ENCODE measurements around the gene NEMF. TPM values are rescaled to one million over a fixed set of nuclear protein-coding genes. Genes with fewer than 3 reads are reported as not detected.
A peak's percentile ranks its signal among the peaks of the same experiment; 100 is the strongest.

Gene NEMF
- total RNA-seq, 2 donors from 2014 or later, result 75.1 to 82.6 TPM

DNA sequence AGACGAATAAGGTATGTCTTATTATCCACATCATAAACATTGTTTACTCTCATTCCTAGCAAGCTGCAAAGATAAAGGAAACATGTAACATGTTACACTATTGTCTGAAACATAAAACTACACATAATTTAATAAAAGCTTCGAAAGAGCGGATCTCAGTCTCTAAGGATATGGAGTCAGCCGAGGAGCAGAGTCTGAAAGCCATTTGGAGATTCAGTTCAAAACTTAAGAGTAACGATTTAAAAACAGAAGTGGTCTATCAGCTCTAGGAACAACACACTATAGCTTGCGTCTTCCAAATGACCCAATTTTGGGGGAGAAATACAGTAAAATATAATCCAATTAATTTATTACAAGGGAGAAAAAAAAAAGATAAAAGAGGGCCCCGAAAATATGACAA, 775 bp downstream of the NEMF start:
- H3K27me3 Mint-ChIP-seq (ENCODE audit: insufficient read depth), result no peaks in the 10 kb centered on the region
- H3K27ac Mint-ChIP-seq, result peak overlapping the region; percentile 96
- H3K4me3 Mint-ChIP-seq, result peak overlapping the region; percentile 85
- Histone ChIP-seq H3K4me1 (ENCODE audit: control insufficient read depth, insufficient read depth, low read length) (no peaks in the 10 kb centered on the region), H3K9ac (ENCODE audit: extremely low read depth, low read length, poor library complexity, severe bottlenecking) (peak overlapping the region; percentile 97), H3K27ac (ENCODE audit: low read depth, low read length) (no peak overlapping the region), H3K4me3 (ENCODE audit: low read length) (peak overlapping the region; percentile 100), H3K27me3 (ENCODE audit: control insufficient read depth, insufficient read depth, low read length, poor library complexity, severe bottlenecking) (no peaks in the 10 kb centered on the region), H3K36me3 (ENCODE audit: control insufficient read depth, insufficient read depth, low read length) (peaks cover 27% of the 10 kb centered on the region), H3K9me3 (ENCODE audit: control insufficient read depth, low read length) (no peaks in the 10 kb centered on the region)
- no peaks in the 10 kb centered on the region for H3K4me1 Mint-ChIP-seq
- 19 to 55% methylated on average over 4 to 6 of the region's 7 CpGs for WGBS, 2 experiments (ENCODE audit: insufficient coverage in 1 of 2, insufficient read length in 1 of 2)
- TF ChIP-seq, protein P1, sequence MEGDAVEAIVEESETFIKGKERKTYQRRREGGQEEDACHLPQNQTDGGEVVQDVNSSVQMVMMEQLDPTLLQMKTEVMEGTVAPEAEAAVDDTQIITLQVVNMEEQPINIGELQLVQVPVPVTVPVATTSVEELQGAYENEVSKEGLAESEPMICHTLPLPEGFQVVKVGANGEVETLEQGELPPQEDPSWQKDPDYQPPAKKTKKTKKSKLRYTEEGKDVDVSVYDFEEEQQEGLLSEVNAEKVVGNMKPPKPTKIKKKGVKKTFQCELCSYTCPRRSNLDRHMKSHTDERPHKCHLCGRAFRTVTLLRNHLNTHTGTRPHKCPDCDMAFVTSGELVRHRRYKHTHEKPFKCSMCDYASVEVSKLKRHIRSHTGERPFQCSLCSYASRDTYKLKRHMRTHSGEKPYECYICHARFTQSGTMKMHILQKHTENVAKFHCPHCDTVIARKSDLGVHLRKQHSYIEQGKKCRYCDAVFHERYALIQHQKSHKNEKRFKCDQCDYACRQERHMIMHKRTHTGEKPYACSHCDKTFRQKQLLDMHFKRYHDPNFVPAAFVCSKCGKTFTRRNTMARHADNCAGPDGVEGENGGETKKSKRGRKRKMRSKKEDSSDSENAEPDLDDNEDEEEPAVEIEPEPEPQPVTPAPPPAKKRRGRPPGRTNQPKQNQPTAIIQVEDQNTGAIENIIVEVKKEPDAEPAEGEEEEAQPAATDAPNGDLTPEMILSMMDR (conservative IDR thresholded peaks at IDR 0.05), result no peak
- H3K36me3 Mint-ChIP-seq (ENCODE audit: low read depth), result peaks cover 28% of the 10 kb centered on the region
- H3K9me3 Mint-ChIP-seq, result no peaks in the 10 kb centered on the region
- no peak for DNase-seq

DNA sequence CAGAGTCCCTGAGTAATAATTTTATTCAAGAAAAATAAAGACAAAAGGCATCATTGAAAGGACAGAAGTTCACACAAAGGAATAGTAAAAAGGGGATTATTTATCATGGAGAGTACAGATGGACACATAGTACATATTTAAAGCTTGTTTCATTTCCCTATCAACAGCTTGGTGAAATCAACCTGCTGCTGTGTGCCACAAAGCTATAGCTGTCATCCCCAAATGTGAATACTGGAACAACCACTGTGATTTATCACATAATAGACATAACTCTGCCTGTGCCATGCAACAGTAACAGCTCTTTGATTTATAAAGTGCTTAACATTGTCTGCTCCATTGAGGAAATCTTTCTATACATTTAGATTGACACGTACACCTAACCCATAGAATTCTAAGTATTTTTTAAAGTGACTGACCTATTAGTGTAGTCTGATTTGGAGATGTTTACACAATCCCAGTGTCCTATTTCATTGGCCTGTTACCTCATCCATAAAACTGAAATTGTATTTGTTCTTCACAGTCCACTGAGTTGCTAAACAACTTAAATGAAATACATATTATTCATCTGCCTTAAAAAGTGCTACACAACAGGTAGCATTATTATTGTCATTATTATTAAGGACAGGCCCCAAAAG, 3.3 kb downstream of the NEMF start:
- no CpG with 5 or more reads among the region's 1 CpG for WGBS, 2 experiments (ENCODE audit: insufficient coverage in 1 of 2, insufficient read length in 1 of 2)

DNA sequence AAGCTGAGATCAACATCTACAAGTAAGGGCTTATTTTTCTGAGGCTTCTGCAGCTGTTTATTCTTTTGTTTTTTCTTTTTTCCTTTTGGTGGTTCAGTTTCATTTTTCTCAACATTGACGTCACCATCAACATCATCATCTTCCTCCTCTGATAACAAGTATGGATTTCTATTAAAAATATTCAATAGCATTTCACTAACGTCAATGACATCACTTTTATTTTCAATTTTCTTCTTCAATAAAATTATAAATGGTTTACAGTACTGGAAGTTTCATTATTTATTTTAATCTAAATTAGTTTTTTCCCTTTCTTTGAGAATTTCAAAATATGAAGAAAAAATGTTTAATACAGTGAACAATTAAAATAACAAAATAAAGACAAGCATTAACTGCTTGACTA, 23.9 kb downstream of the NEMF start:
- no peaks in the 10 kb centered on the region for H3K9me3 Mint-ChIP-seq
- H3K27ac Mint-ChIP-seq, result no peak overlapping the region
- DNase-seq, result no peak
- H3K4me1 Mint-ChIP-seq, result no peaks in the 10 kb centered on the region
- TF ChIP-seq, protein P1 (conservative IDR thresholded peaks at IDR 0.05), result no peak
- no peaks in the 10 kb centered on the region for H3K4me1 ChIP-seq (ENCODE audit: control insufficient read depth, insufficient read depth, low read length)
- no peak overlapping the region for H3K4me3 Mint-ChIP-seq
- no peaks in the 10 kb centered on the region for H3K27me3 ChIP-seq (ENCODE audit: control insufficient read depth, insufficient read depth, low read length, poor library complexity, severe bottlenecking)
- no peak overlapping the region for H3K4me3 ChIP-seq (ENCODE audit: low read length)
- peaks cover under 1% of the 10 kb centered on the region for H3K9me3 ChIP-seq (ENCODE audit: control insufficient read depth, low read length)
- no peaks in the 10 kb centered on the region for H3K27me3 Mint-ChIP-seq (ENCODE audit: insufficient read depth)
- peaks cover 78% of the 10 kb centered on the region for H3K36me3 Mint-ChIP-seq (ENCODE audit: low read depth)
- peaks cover 96% of the 10 kb centered on the region for H3K36me3 ChIP-seq (ENCODE audit: control insufficient read depth, insufficient read depth, low read length)
- H3K9ac ChIP-seq (ENCODE audit: extremely low read depth, low read length, poor library complexity, severe bottlenecking), result no peak overlapping the region
- H3K27ac ChIP-seq (ENCODE audit: low read depth, low read length), result no peak overlapping the region
- 90% methylated on average over 1 of the region's 2 CpGs; no CpG with 5 or more reads in 1 of the 2 experiments for WGBS, 2 experiments (ENCODE audit: insufficient coverage in 1 of 2, insufficient read length in 1 of 2)

More for the DNA sequence above, 3.3 kb downstream of the NEMF start:
- TF ChIP-seq, protein P1 (conservative IDR thresholded peaks at IDR 0.05), result no peak
- Histone ChIP-seq H3K4me3 (ENCODE audit: low read length) (no peak overlapping the region), H3K4me1 (ENCODE audit: control insufficient read depth, insufficient read depth, low read length) (no peaks in the 10 kb centered on the region), H3K9me3 (ENCODE audit: control insufficient read depth, low read length) (peaks cover 17% of the 10 kb centered on the region), H3K36me3 (ENCODE audit: control insufficient read depth, insufficient read depth, low read length) (peaks cover 50% of the 10 kb centered on the region), H3K27ac (ENCODE audit: low read depth, low read length) (no peak overlapping the region), H3K9ac (ENCODE audit: extremely low read depth, low read length, poor library complexity, severe bottlenecking) (no peak overlapping the region), H3K27me3 (ENCODE audit: control insufficient read depth, insufficient read depth, low read length, poor library complexity, severe bottlenecking) (no peaks in the 10 kb centered on the region)
- Mint-ChIP-seq H3K27ac (no peak overlapping the region), H3K4me1 (no peaks in the 10 kb centered on the region), H3K9me3 (peaks cover 10% of the 10 kb centered on the region), H3K36me3 (ENCODE audit: low read depth) (peaks cover 46% of the 10 kb centered on the region), H3K27me3 (ENCODE audit: insufficient read depth) (no peaks in the 10 kb centered on the region), H3K4me3 (no peak overlapping the region)
- no peak for DNase-seq

Measured in endodermal cell (in vitro differentiated cells).